Tibial artery (tissue), 4 donors: ENCODE data around the gene LIMS1.
"Not testable (repeated sequence)": the region's sequence is repeated elsewhere in the genome, so short reads cannot be mapped to it uniquely, and the experiment has no call there.

Source experiments
- DNase-seq, 2 donors: peaks; one replicate each; pipeline ENCODE4 v3.0.0-alpha.2; 2019
- H3K27ac ChIP-seq, 2 donors: fragments of 200-600 bp; sonication (generic) in 1 of 2; 1 replicate in 1 of 2; 2 replicates in 1 of 2; pipeline ENCODE4 v1.5.1; 2018 to 2019; ENCODE audit warnings: mild to moderate bottlenecking in 1 of 2
- H3K27me3 ChIP-seq, 2 donors: fragments of 200-600 bp; sonication (generic) in 1 of 2; one replicate each; pipeline versions ENCODE4 v1.5.1 to v1.6.0; 2016 to 2019
- H3K36me3 ChIP-seq, 3 donors: fragments of 200-600 bp; sonication (generic) in 2 of 3; one replicate each; pipeline ENCODE4 v1.5.1; 2016 to 2019; ENCODE audit warnings: mild to moderate bottlenecking in 2 of 3
- H3K4me1 ChIP-seq, 4 donors: fragments of 200-600 bp; sonication (generic) in 2 of 4; 1 replicate in 3 of 4; 2 replicates in 1 of 4; pipeline ENCODE4 v1.5.1; 2016 to 2019
- H3K4me3 ChIP-seq, 2 donors: fragments of 200-600 bp; sonication (generic) in 1 of 2; 1 replicate in 1 of 2; 2 replicates in 1 of 2; pipeline ENCODE4 v1.5.1; 2018 to 2019; ENCODE audit warnings: mild to moderate bottlenecking in 2 of 2
- H3K9me3 ChIP-seq, 3 donors: fragments of 200-600 bp; sonication (generic) in 1 of 3; one replicate each; pipeline ENCODE4 v1.5.1; 2016 to 2019
- intact Hi-C: fragments of 100-400 bp; cut with DNase I; formaldehyde crosslinking; loops from one replicate; pipeline ENCODE4 v1.15.0; 2023; ENCODE audit warnings: low total_unique reads
- TF ChIP-seq, protein P1 (sequence below), 2 experiments: fragments of 200-600 bp in 1 of 2; fragments of 450-650 bp in 1 of 2; IDR thresholded peaks; one replicate each; pipeline ENCODE4 v1.5.1; 2017 to 2019; ENCODE audit warnings: antibody characterized with exemption in 2 of 2, mild to moderate bottlenecking in 1 of 2, moderate library complexity in 1 of 2

Gene LIMS1

DNA sequence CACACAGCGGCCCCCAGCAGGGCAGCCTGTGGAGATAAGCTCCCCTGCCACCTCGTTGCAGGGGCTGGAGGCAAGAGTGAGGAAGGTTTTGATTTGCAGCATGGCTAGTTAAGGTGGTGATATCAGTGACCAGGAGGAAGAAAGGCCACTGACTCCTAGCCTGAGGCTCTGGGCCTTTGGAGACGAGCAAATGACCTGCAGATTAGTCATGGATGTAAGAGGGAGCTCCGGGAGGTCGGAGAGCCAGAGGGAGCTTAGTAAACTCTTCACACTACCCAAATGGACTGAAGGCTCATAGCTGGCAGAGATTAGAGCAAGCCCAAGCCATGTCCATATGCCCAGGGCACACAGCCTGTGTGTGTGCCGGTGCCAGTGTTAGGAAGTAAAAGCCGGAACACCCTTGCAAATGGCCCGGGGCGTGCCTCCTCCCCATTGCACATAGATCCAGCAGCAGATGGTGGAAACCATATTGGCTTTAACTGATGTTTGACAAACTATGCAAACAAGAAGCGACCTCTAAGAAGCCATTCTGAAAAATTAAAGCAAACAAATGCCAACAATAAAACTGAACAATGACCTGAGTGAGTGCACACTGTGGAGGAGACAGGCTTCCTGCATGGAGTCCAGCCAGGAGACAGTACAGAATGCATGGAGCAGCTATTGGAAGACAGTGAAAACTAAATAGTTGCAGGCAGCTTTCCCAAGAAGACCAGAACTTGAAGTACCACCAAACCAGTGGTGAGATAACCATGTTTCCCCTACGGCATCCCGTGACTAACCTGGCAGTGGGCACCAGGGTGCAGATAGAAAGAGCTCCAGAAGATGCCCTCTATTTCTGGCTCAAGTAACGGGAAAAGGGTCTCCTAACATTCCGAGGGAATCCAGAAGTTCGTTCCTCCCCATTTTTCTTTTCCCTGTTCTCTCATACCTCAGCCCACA, 154.8 kb downstream of the LIMS1 start:
- H3K9me3 ChIP-seq, H3K27ac ChIP-seq, DNase-seq, H3K27me3 ChIP-seq, H3K4me3 ChIP-seq, intact Hi-C loops, H3K4me1 ChIP-seq: not testable (repeated sequence)
- peaks cover 4 to 13% (median 7%) of the 10 kb centered on the region in 3 donors for H3K36me3 ChIP-seq

DNA sequence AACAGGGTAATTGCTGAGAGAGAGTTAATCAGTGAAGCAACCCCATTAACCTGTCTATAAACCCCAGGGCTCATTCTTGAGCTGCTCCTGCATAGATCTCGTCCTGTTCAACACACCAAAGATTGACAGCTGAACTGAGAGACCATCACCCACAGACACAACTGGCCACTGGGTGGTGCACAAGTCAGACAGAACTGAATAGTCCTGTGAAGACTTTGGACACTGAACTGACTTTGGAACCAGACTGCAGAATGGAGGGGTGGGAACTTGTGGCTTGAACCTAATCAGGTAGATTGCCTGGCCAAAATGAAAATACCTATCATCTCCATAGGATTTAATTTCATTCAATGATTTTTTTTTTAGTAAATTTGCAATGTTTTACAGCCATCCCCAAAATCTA, 155.7 kb downstream of the LIMS1 start:
- H3K9me3 ChIP-seq, H3K4me3 ChIP-seq, H3K36me3 ChIP-seq, intact Hi-C loops, DNase-seq, H3K4me1 ChIP-seq, H3K27ac ChIP-seq, H3K27me3 ChIP-seq: not testable (repeated sequence)

DNA sequence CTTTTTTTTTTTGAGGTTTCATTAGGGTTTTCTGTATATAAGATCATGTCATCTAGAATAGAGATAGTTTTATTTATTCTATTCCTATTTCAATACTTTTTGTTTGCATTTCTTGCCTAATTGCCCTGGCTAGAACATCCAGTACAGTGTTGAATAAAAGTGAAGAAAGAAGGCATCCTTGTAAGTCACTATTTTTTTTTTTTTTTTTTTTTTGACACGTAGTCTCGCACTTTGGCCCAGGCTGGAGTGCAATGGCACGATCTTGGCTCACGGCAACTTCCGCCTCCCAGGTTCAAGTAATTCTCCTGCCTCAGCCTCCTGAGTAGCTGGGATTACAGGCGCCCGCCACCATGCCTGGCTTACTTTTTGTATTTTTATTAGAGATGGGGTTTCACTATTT, 157.2 kb downstream of the LIMS1 start:
- DNase-seq, result no peak
- intact Hi-C loops, result no loop called here

DNA sequence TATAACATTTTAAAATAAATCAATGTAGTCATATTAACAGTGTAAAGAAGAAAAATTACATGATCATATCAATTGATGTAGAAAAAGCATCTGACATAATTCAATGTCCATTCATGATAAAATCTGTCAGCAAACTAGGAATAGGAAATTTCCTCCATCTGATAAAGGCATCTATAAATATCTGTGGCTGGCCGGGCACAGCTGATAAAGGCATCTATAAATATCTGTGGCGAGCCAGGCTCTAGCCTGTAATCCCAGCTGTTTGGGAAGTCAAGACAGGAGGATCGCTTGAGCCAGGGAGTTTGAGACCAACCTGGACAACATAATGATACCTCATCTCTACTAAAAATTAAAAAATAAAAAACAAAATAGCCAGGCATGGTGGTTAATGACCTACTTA, 166.9 kb downstream of the LIMS1 start:
- Histone ChIP-seq H3K4me1 (no peaks in the 10 kb centered on the region), H3K27me3 (no peaks in the 10 kb centered on the region), H3K9me3 (no peaks in the 10 kb centered on the region), H3K4me3 (no peak overlapping the region), H3K36me3 (no peaks in the 10 kb centered on the region), H3K27ac (no peak overlapping the region)
- TF ChIP-seq, protein P1, sequence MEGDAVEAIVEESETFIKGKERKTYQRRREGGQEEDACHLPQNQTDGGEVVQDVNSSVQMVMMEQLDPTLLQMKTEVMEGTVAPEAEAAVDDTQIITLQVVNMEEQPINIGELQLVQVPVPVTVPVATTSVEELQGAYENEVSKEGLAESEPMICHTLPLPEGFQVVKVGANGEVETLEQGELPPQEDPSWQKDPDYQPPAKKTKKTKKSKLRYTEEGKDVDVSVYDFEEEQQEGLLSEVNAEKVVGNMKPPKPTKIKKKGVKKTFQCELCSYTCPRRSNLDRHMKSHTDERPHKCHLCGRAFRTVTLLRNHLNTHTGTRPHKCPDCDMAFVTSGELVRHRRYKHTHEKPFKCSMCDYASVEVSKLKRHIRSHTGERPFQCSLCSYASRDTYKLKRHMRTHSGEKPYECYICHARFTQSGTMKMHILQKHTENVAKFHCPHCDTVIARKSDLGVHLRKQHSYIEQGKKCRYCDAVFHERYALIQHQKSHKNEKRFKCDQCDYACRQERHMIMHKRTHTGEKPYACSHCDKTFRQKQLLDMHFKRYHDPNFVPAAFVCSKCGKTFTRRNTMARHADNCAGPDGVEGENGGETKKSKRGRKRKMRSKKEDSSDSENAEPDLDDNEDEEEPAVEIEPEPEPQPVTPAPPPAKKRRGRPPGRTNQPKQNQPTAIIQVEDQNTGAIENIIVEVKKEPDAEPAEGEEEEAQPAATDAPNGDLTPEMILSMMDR (IDR thresholded peaks at IDR 0.05), result no peak
- intact Hi-C loops, result no loop called here
- DNase-seq, result no peak

More for the DNA sequence above, 157.2 kb downstream of the LIMS1 start:
- H3K4me1 ChIP-seq, result peaks cover 0 to 5% (median 0%) of the 10 kb centered on the region in 4 donors
- no peaks in the 10 kb centered on the region for H3K9me3 ChIP-seq
- TF ChIP-seq, protein P1 (IDR thresholded peaks at IDR 0.05), result no peak
- H3K27me3 ChIP-seq, result no peaks in the 10 kb centered on the region
- no peaks in the 10 kb centered on the region for H3K36me3 ChIP-seq
- no peak overlapping the region for H3K4me3 ChIP-seq
- H3K27ac ChIP-seq, result no peak overlapping the region

DNA sequence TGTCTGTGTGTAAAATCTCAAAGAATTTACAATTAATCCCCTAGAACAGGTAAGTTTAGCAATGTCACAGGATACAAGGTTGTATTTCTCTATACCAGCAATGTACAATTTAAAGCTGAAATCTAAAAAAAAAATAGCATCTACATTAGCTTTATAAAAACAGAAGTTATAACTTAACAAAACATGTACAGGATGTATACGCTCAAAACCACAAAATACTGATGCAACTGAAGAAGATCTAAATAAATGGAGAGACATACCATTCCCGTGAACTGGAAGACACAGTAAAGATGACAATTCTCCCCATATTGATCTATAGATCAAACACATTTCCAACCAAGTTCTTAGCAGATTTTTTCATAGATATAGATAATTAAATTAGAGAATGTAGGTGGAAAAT, 167.5 kb downstream of the LIMS1 start:
- Histone ChIP-seq H3K27me3 (no peaks in the 10 kb centered on the region), H3K9me3 (peaks cover 0 to 2% (median 1%) of the 10 kb centered on the region in 3 donors), H3K4me1 (no peaks in the 10 kb centered on the region), H3K4me3 (no peak overlapping the region), H3K36me3 (no peaks in the 10 kb centered on the region), H3K27ac (no peak overlapping the region)
- TF ChIP-seq, protein P1 (IDR thresholded peaks at IDR 0.05), result no peak
- no peak for DNase-seq
- intact Hi-C loops, result no loop called here

DNA sequence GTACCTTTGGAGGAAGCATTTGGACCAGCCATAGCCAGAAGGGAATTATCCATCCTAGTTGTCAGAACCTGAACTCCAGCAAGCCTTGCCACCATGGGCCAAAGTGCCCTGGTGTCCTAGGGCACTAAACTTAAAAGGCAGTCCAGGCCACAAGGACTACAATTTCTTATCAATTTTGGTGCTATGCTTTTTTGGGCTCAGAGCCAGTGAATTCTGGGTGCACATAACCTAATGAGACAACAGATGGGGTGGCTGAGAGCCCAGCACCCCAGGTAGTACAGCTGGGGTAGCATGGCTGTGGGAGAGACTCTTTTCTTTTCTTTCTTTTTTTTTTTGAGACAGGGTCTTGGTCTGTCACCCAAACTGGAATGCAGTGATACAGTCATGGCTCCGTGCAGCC, 170.6 kb downstream of the LIMS1 start:
- Histone ChIP-seq H3K36me3 (no peaks in the 10 kb centered on the region), H3K27me3 (no peaks in the 10 kb centered on the region), H3K27ac (no peak overlapping the region), H3K4me1 (no peaks in the 10 kb centered on the region), H3K9me3 (peaks cover 0 to 8% (median 8%) of the 10 kb centered on the region in 3 donors), H3K4me3 (no peak overlapping the region)
- intact Hi-C loops, result no loop called here
- no peak for DNase-seq
- TF ChIP-seq, protein P1 (IDR thresholded peaks at IDR 0.05), result no peak
